ENCODE results near the gene SPACA6.
"Not testable (repeated sequence)": the region's sequence is repeated elsewhere in the genome, so short reads cannot be mapped to it uniquely, and the experiment has no call there.

SPACA6 gene

DNA sequence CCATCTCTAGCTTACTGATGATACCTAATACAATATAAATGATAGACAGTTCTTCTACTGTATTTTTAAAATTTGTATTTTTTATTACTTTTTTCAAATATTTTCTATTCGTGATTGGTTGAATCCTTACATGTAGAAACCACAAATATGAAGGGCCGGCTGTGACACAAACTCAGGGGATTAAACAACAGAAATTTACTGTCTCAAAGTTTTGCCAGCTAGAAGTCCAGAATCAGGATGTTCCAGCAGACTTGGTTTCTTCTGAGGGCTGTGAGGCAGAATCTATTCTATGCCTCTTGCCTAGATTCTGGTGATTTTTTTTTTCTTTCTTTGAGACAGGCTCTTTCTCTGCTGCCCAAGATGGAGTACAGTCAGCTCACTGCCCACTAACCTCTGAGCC is 44.8 kb downstream of the SPACA6 start:
- DNase-seq (ENCODE audit: low read depth in 2 of 2): no peak

DNA sequence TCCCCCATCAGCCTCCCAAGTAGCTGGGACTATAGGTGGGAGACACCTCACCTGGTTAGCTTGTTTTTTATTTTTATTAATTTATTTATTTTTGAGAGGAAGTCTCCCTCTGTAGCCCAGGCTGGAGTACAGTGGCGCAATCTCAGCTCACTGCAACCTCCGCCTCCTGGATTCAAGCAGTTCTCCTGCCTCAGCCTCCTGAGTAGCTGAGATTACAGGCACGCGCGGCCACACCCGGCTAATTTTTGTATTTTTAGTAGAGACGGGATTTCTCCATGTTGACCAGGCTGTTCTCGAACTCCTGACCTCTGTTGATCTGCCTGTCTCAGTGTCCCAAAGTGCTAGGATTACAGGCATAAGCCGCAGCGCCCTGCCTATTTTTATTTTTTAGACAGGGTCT is 45.4 kb downstream of the SPACA6 start:
- DNase-seq (ENCODE audit: low read depth in 2 of 2): not testable (repeated sequence)

GRCh38 chr19:51739466-51740213 is 46.5 kb downstream of the SPACA6 start:
- no peak for DNase-seq (ENCODE audit: low read depth in 2 of 2)

- DNase-seq (ENCODE audit: low read depth in 2 of 2): no peak
These were observed 47.2 kb downstream of the SPACA6 start for GRCh38 chr19:51740356-51740755.

DNA sequence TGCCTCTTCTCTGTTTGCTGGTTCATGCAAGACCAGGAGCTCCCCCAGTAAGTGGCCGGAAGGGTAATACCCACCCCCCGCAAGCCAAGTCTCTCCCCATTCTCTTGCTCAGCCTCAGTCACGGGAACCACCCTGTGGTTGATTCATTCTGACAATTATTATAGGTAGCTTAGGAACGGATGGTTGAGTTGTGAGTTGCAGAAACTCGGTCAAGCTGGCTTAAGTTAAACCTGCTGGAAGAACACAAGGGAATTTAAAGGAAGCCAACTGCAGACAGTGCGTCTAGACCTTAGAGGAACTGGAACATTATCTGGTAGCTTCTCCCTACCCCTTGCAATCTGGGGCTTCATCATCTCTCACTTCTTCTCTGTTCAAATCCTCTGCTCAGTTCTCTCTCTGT is 49.7 kb downstream of the SPACA6 start:
- no peak for DNase-seq (ENCODE audit: low read depth in 2 of 2)

DNA sequence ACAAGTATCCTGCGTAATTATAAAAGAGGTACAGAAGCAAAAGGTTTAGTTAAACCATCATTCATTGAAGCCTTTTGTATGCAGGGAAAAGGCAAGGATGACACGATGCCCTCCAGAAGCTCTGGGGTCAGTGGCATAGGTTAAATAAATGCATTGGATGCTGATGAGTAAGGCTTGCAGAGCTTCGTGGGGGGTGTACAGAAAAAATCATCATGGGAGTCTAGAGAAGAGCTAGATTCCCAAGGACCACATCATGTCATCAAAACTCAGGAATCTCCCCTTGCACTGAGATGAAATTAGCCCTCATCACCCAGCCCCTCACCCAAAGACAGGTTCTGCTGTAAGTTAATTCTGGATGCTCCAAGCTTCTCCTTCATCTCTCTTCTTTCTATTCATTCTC is 50.3 kb downstream of the SPACA6 start:
- no peak for DNase-seq (ENCODE audit: low read depth in 2 of 2)

- no peak for DNase-seq (ENCODE audit: low read depth in 2 of 2)
These were observed 53.6 kb downstream of the SPACA6 start for GRCh38 chr19:51746731-51747130.

DNA sequence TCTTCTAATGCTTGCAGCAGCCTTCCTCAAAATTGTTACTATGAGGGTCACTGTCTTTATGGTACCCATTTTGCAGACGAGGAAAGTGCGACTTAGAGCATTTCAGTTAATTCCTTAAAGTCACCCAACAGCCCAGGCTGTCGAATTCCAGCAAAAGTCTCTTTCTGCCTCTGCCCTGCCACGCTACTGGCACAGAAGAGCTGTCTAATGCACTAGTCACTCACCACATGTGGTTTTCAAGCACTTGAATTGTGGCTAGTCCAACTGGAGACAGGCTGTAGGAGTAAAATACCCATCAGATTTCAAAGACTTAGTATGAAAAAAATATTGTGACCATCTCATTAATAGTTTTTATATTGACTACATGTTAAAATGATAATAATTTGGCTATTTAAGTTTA is 56.8 kb downstream of the SPACA6 start:
- DNase-seq (ENCODE audit: low read depth in 2 of 2): no peak

DNA sequence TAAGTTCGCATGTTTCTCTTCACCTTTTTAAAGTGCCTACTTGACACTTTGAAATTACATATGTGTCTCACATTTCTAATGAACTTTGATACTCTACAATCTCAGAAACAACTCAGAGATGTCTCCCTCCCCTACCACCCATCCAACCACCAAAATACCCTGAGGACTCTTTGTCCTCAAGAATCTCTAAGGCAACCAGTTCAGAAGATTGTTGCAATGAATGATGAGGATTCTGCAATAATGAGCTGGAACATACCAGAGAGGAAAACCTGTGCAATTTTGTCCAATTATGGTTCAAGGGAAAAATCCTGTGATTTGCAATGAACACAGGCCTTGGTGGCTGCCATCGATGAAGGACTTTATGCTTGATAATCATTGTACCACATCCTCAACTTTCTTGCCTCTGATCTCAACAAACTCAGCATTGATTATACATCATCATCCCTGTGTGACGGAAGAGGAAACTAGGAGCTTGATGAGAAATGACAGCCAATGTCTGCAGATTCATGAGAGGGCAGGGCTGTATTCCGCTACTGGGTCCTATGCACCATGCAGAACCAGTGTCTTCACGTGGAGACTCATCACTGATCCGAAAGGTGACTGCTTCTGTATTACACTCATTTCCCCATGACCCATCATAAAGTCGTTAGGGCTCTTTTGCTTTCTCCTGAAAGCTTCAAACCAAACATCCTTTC is 57.4 kb downstream of the SPACA6 start:
- no peak for DNase-seq (ENCODE audit: low read depth in 2 of 2)

DNA sequence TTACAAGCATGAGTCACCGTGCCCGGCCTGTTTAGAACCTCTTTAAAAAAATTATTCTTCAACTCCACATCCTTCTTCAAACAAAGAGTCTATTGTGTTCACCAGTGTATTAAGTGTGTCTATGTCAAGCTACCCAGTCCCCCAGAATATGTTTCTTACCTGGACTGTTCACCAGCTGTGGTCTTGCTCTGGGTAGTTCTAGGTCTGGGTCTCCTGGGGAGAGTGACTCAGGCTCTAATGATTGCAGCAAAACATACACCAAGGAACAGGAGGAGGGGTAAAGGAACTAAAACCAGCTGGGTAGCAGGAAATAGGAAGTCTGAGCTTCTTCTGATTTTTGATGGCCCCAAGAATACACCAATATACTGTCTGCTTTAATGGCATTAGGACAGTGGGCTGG is 58.5 kb downstream of the SPACA6 start, which contains the start of gene FPR1:
Gene FPR1 (minus strand): TSS at position 224 of the 400 bp plus-strand sequence. CDS start 4,884 bp downstream, outside the sequence.
- no peak for DNase-seq (ENCODE audit: low read depth in 2 of 2)

DNA sequence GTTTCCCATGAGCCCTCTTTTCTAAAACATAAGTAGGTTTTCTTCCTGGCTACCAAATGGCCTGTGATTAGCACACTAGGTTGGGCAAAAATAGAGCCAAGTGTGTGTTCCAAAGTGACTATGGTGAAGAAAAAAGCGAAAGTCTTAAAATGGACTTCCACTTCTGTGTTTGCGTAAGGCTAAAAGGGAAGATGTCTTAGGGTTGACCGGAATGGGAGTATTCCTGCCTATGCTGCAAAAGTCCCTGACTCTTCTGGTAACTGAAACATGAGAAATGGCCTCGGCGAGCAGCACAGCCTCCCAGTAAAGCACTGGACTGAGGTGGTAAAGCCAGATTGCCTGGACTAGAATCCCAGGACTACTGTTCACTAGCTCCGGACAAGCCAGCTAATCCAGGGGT is 61.0 kb downstream of the SPACA6 start:
- DNase-seq (ENCODE audit: low read depth in 2 of 2): no peak

- DNase-seq (ENCODE audit: low read depth in 2 of 2): no peak
These were observed 61.6 kb downstream of the SPACA6 start for GRCh38 chr19:51754770-51755169.

All from stimulated activated CD4-positive, alpha-beta T cell treated with anti-CD3 and anti-CD28 coated beads, Interleukin-12 subunit alpha, Interleukin-12 subunit beta, amount 100 ng/mL, for 24 hours (primary cell).